ENCODE measurements around the gene LRRC8D. TPM values are rescaled to one million over a fixed set of nuclear protein-coding genes. Genes with fewer than 3 reads are reported as not detected.

Gene LRRC8D
- total RNA-seq, 1 experiment from 2014 or later: 43.3 TPM

DNA sequence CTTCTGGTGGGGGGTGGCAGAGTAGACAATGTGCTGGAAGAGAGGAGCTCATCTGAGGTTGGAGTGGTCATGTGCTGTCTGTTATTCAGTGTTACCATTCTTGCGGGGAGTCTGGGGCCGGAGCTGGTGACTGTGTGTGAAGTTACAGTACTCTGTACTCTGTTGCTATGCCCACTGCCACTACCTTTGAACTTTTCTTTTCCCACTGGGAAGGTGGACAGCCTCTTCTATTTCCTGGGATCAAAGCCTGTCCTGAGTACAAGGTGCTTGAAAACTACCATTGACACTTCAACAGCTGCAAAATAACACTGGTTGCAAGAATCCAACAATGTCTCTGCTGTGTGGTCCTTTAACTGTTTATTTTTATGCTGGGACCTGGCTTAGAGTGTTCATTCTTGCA lies 107.7 kb downstream of the LRRC8D start:
- TF ChIP-seq, protein P1, sequence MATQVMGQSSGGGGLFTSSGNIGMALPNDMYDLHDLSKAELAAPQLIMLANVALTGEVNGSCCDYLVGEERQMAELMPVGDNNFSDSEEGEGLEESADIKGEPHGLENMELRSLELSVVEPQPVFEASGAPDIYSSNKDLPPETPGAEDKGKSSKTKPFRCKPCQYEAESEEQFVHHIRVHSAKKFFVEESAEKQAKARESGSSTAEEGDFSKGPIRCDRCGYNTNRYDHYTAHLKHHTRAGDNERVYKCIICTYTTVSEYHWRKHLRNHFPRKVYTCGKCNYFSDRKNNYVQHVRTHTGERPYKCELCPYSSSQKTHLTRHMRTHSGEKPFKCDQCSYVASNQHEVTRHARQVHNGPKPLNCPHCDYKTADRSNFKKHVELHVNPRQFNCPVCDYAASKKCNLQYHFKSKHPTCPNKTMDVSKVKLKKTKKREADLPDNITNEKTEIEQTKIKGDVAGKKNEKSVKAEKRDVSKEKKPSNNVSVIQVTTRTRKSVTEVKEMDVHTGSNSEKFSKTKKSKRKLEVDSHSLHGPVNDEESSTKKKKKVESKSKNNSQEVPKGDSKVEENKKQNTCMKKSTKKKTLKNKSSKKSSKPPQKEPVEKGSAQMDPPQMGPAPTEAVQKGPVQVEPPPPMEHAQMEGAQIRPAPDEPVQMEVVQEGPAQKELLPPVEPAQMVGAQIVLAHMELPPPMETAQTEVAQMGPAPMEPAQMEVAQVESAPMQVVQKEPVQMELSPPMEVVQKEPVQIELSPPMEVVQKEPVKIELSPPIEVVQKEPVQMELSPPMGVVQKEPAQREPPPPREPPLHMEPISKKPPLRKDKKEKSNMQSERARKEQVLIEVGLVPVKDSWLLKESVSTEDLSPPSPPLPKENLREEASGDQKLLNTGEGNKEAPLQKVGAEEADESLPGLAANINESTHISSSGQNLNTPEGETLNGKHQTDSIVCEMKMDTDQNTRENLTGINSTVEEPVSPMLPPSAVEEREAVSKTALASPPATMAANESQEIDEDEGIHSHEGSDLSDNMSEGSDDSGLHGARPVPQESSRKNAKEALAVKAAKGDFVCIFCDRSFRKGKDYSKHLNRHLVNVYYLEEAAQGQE (IDR thresholded peaks at IDR 0.05; ENCODE audit: insufficient read depth in 1 of 2, low read depth in 2 of 2, low read length in 1 of 2): no peak
- TF ChIP-seq SIN3A (IDR thresholded peaks at IDR 0.05; ENCODE audit: borderline replicate concordance, insufficient read depth, low read depth, low read length) (no peak), POLR2AphosphoS5 (IDR thresholded peaks at IDR 0.05; ENCODE audit: low read depth, low read length) (no peak), TCF7L2 (IDR thresholded peaks at IDR 0.05; ENCODE audit: low read depth, low read length) (no peak), CTCF (IDR thresholded peaks at IDR 0.05) (no peak)
- Histone ChIP-seq H3K27me3 (ENCODE audit: control insufficient read depth, insufficient read depth, low read length) (no peaks in the 10 kb centered on the region), H3K4me3 (ENCODE audit: low read depth in 2 of 2, low read length in 2 of 2) (no peak overlapping the region), H3K27ac (ENCODE audit: low read length) (no peak overlapping the region), H3K36me3 (ENCODE audit: control insufficient read depth, insufficient read depth, low read length) (peaks cover 4% of the 10 kb centered on the region), H3K4me1 (ENCODE audit: control insufficient read depth, insufficient read depth, low read length) (no peaks in the 10 kb centered on the region), H3K9me3 (ENCODE audit: control insufficient read depth, insufficient read depth, low read depth, low read length) (no peaks in the 10 kb centered on the region)
- ChIA-PET POLR2A (no interaction called here), CTCF (no interaction called here)
- in situ Hi-C loops (cut with HindIII; ENCODE audit: low pct_unique_long_range_greater_than_20kb, low sequenced_read_pairs) (no loop called here), intact Hi-C loops (cut with micrococcal nuclease; ENCODE audit: unreplicated experiment) (no loop called here)
- ATAC-seq: no peak
- DNase-seq (ENCODE audit: low read depth, low spot score): no peak
- no TSS peak for BruUV-seq (replicated peaks)

DNA sequence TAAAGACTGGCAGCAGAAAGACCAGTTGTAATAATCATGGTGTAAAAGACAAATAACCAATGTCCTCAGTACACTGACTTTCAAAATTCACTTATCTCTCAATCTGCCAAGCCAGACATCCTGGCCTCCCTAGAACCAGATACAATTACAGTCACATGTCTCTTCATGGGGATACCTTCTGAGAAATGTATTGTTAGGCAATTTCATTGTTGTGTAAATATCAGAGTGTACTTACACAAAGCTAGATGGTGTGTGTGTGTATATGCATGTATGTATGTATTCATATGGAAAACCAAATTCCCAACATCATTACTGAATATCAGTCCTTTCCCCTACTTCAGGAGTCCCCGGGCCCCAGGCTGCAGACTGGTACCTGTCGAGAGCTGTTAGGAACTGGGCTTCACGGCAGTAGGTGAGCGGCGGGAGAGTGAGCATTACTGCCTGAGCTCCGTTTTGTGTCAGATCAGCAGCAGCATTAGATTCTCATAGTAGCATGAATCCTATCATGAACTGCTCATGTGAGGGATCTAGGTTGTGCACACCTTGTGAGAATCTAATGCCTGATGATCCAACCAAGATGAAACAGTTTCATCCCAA lies 108.7 kb downstream of the LRRC8D start:
- Histone ChIP-seq H3K9me3 (ENCODE audit: control insufficient read depth, insufficient read depth, low read depth, low read length) (no peaks in the 10 kb centered on the region), H3K4me3 (ENCODE audit: low read depth in 2 of 2, low read length in 2 of 2) (no peak overlapping the region), H3K27me3 (ENCODE audit: control insufficient read depth, insufficient read depth, low read length) (no peaks in the 10 kb centered on the region), H3K4me1 (ENCODE audit: control insufficient read depth, insufficient read depth, low read length) (no peaks in the 10 kb centered on the region), H3K36me3 (ENCODE audit: control insufficient read depth, insufficient read depth, low read length) (peaks cover 4% of the 10 kb centered on the region), H3K27ac (ENCODE audit: low read length) (no peak overlapping the region)
- no peak for TF ChIP-seq CTCF (IDR thresholded peaks at IDR 0.05)
- no peak for TF ChIP-seq TCF7L2 (IDR thresholded peaks at IDR 0.05; ENCODE audit: low read depth, low read length)
- TF ChIP-seq POLR2AphosphoS5 (IDR thresholded peaks at IDR 0.05; ENCODE audit: low read depth, low read length): no peak
- no TSS peak for BruUV-seq (replicated peaks)
- POLR2A ChIA-PET: interaction anchor here (0.6 kb wide), 1 partner anchor 365 kb away, joined by 3 read pairs; no protein-coding TSS in a partner anchor
- in situ Hi-C loops (cut with HindIII; ENCODE audit: low pct_unique_long_range_greater_than_20kb, low sequenced_read_pairs) (no loop called here), intact Hi-C loops (cut with micrococcal nuclease; ENCODE audit: unreplicated experiment) (no loop called here)
- DNase-seq (ENCODE audit: low read depth, low spot score) (no peak), ATAC-seq (no peak)
- CTCF ChIA-PET: no interaction called here

All from Panc1 (cell line).